HUES64 (cell line): ENCODE measurements around the gene TAS2R60. TPM values are rescaled to one million over a fixed set of nuclear protein-coding genes. Genes with fewer than 3 reads are reported as not detected.

Experiments
- H3K27ac ChIP-seq: 2 replicates; pipeline ENCODE4 v1.7.0; 2013; ENCODE audit warnings: low read depth, low read length, inconsistent platforms
- H3K27me3 ChIP-seq: 2 replicates; pipeline ENCODE4 v1.6.1; 2013; ENCODE audit warnings: mild to moderate bottlenecking, low read length; ENCODE audit not compliant: insufficient read depth
- H3K36me3 ChIP-seq: 2 replicates; pipeline ENCODE4 v1.6.1; 2013; ENCODE audit warnings: mild to moderate bottlenecking, low read length; ENCODE audit not compliant: insufficient read depth
- H3K4me1 ChIP-seq: 2 replicates; pipeline ENCODE4 v1.6.1; 2013; ENCODE audit warnings: mild to moderate bottlenecking, low read length, moderate library complexity; ENCODE audit not compliant: insufficient read depth
- H3K4me3 ChIP-seq: 2 replicates; pipeline ENCODE4 v1.5.1; 2013; ENCODE audit warnings: mild to moderate bottlenecking, low read length, moderate library complexity
- H3K9ac ChIP-seq: 2 replicates; pipeline ENCODE4 v1.6.1; 2013; ENCODE audit warnings: mild to moderate bottlenecking, low read depth, low read length
- H3K9me3 ChIP-seq: 2 replicates; pipeline ENCODE4 v1.6.1; 2013; ENCODE audit warnings: low read depth, low read length; ENCODE audit not compliant: insufficient read depth
- WGBS: fragments of 150-250, 120-280 bp; methylation state at CpG from one replicate; pipeline ENCODE4 v1.1.7; 2013; ENCODE audit warnings: missing lambda C conversion rate; 5-methylcytosine and 5-hydroxymethylcytosine counted together
- polyA plus RNA-seq, 2 experiments: library from polyadenylated mRNA; stranded (reverse); fragments of 50-300 nt; gene quantifications; one replicate each; pipeline ENCODE4 v1.2.3, GENCODE V29; 2013

Gene TAS2R60, protein sequence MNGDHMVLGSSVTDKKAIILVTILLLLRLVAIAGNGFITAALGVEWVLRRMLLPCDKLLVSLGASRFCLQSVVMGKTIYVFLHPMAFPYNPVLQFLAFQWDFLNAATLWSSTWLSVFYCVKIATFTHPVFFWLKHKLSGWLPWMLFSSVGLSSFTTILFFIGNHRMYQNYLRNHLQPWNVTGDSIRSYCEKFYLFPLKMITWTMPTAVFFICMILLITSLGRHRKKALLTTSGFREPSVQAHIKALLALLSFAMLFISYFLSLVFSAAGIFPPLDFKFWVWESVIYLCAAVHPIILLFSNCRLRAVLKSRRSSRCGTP
- not detected for polyA plus RNA-seq (2013, experiment 1 of 2)
- polyA plus RNA-seq (2013, experiment 2 of 2): not detected

DNA sequence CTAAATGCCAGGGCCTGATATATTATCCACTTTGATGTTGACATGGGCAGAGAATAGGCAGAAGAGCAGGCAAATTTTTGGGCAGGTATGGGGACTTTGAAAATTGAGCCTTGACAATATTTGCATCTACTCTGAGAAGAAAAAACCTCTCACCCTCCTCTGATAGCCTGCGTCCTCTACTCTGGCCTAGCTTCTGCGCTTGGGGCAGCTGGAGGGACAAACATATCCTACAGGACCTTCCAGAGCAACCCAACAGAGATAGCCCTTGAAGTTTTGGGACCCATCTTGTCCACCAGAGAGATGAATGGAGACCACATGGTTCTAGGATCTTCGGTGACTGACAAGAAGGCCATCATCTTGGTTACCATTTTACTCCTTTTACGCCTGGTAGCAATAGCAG, at the start of gene TAS2R60:
Gene TAS2R60, plus strand, starts transcription at position 301 of the 400 bp plus-strand sequence. Its CDS starts 0 bp downstream, at position 301.
- Histone ChIP-seq H3K9ac (no peak within 1 kb of the TSS), H3K27me3 (no peaks in the 10 kb centered on the region), H3K4me1 (peaks cover 17% of the 10 kb centered on the region; the same call in 1 of the 2 replicates), H3K36me3 (no peaks in the 10 kb centered on the region), H3K4me3 (no peak within 1 kb of the TSS), H3K27ac (no peak within 1 kb of the TSS), H3K9me3 (no peaks in the 10 kb centered on the region)
- WGBS: 83% methylated on average over 4 of the region's 4 CpGs

GRCh38 chr7:143394068-143394467, 49.2 kb upstream of the TAS2R60 start:
- no peaks in the 10 kb centered on the region for H3K4me1 ChIP-seq
- 98% methylated on average over 6 of the region's 6 CpGs for WGBS
- no peaks in the 10 kb centered on the region for H3K27me3 ChIP-seq
- no peak overlapping the region for H3K4me3 ChIP-seq
- no peak overlapping the region for H3K9ac ChIP-seq
- no peak overlapping the region for H3K27ac ChIP-seq
- H3K36me3 ChIP-seq: peaks cover 97% of the 10 kb centered on the region
- no peaks in the 10 kb centered on the region for H3K9me3 ChIP-seq

GRCh38 chr7:143394777-143395176, 48.5 kb upstream of the TAS2R60 start:
- 84% methylated on average over 6 of the region's 6 CpGs for WGBS
- no peaks in the 10 kb centered on the region for H3K27me3 ChIP-seq
- H3K9me3 ChIP-seq: no peaks in the 10 kb centered on the region
- H3K9ac ChIP-seq: no peak overlapping the region
- peaks cover 97% of the 10 kb centered on the region for H3K36me3 ChIP-seq
- no peak overlapping the region for H3K4me3 ChIP-seq
- no peaks in the 10 kb centered on the region for H3K4me1 ChIP-seq
- no peak overlapping the region for H3K27ac ChIP-seq

DNA sequence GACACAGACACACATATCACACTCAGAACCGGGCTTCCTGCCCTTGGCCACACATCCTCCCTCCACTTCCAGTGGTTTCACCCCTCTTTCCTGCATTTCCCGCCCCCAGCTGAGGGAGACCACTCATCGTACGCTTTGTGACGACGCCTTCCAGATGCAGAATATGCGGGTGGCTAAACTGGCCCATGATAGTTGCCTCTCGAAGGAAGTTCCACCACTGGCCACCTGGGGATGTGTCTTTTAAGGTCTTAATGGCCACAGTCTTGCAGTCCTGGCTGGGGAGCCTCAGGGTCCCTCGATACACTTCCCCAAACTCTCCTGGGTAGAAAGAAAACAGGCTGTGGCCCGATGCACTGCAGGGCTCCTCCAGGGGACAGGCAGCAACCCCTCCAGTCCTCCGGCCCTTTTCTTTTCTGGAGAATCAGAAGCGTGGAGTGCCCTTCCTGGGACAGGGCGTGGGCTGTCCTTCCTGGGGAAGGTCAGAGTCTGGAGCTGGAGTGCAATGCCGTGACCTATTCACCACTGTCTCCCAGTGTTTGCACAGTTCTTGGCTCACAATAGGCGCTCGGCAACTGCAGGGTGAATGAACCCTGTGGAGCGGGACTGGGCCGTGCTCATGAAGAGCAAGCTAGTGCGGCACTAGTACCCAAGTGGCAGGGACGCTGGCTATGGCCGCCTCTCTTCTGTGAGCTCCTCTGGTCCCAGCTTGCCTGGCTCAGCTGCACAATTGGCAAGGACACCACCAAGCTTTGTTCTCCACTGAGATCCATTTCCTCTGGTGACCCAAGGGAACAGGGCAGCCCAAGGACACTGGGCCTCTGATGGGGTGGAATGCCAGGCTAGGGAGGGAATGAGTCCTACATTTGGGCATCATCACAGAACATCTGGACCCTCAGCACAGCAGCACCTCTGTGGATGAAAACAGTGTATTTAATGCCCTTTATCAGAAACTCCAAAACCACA, 47.8 kb upstream of the TAS2R60 start:
- 87% methylated on average over 21 of the region's 21 CpGs for WGBS
- no peaks in the 10 kb centered on the region for H3K27me3 ChIP-seq
- H3K9me3 ChIP-seq: no peaks in the 10 kb centered on the region
- H3K9ac ChIP-seq: no peak overlapping the region
- H3K27ac ChIP-seq: peak overlapping the region; percentile 25; the same call in 1 of the 2 replicates
- H3K4me3 ChIP-seq: no peak overlapping the region
- no peaks in the 10 kb centered on the region for H3K4me1 ChIP-seq
- peaks cover 97% of the 10 kb centered on the region for H3K36me3 ChIP-seq

DNA sequence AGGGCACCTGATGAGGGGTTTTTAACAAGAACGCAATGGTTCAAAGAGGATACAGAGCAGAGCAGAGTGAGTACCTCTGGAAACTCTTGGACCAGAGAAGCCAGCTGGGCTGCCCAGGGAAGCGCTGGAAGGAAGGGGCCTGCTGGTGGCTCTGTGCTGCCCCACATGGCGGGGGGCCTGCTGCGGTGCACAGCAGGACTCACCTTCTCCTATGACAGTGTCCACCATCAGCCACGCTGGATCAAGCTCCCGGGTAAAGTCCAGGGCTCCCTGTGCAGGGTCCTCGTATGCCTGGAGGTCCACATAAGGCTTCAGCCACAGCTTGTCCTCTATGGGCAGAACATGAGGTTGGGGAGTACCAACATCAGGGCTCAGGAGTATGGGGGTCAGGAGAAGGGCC, 47.1 kb upstream of the TAS2R60 start:
- no peak overlapping the region for H3K9ac ChIP-seq
- no peaks in the 10 kb centered on the region for H3K9me3 ChIP-seq
- no peaks in the 10 kb centered on the region for H3K4me1 ChIP-seq
- H3K27ac ChIP-seq: no peak overlapping the region
- no peak overlapping the region for H3K4me3 ChIP-seq
- H3K27me3 ChIP-seq: no peaks in the 10 kb centered on the region
- WGBS: 81% methylated on average over 7 of the region's 7 CpGs
- peaks cover 97% of the 10 kb centered on the region for H3K36me3 ChIP-seq

DNA sequence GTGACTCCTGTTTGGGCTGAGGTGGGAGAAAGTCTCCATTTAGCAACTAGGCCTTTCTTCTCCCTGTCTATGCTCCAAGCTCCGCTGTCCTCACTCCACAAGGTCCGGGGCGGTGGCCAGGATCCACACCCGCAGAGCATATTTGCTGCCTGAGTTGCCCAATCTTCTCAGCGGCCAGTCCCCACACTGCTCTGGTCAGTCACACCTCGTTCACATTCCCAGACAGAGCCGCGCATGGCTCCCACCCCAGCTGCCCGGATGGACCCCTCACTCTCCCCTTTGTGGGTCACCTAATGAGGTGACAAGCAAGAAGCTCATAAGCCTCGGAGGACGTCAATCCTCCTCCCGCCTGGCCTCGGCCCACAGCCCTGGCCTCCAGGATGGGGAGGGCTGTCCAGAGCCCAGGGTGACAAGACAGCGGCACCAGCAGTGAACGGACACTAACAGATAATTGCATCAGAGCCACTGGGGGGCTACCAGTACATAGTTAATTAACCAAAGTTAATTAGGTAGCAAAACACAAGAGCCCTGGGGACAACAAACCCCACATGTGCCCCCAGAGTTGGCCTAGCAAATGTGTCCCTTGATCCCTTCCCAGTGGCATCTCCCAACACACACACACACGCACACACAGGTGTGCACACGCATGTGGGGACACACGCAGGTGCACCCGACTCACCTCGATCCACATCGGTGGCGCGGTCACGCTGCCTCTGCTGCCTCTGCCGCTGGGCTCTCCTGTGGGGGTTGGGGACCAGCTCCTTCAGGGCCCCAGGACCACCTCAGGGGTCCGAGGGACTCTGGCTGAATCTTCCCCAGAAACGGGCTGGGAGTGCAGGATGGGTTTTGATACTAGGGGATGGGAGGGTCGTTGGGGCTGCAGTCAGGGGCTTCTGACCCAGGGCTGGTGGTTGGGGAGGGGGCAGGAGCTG, 46.4 kb upstream of the TAS2R60 start:
- 92% methylated on average over 28 of the region's 28 CpGs for WGBS
- Histone ChIP-seq H3K36me3 (peaks cover 97% of the 10 kb centered on the region), H3K4me1 (no peaks in the 10 kb centered on the region), H3K9me3 (no peaks in the 10 kb centered on the region), H3K9ac (no peak overlapping the region), H3K27me3 (no peaks in the 10 kb centered on the region), H3K4me3 (no peak overlapping the region), H3K27ac (no peak overlapping the region)

DNA sequence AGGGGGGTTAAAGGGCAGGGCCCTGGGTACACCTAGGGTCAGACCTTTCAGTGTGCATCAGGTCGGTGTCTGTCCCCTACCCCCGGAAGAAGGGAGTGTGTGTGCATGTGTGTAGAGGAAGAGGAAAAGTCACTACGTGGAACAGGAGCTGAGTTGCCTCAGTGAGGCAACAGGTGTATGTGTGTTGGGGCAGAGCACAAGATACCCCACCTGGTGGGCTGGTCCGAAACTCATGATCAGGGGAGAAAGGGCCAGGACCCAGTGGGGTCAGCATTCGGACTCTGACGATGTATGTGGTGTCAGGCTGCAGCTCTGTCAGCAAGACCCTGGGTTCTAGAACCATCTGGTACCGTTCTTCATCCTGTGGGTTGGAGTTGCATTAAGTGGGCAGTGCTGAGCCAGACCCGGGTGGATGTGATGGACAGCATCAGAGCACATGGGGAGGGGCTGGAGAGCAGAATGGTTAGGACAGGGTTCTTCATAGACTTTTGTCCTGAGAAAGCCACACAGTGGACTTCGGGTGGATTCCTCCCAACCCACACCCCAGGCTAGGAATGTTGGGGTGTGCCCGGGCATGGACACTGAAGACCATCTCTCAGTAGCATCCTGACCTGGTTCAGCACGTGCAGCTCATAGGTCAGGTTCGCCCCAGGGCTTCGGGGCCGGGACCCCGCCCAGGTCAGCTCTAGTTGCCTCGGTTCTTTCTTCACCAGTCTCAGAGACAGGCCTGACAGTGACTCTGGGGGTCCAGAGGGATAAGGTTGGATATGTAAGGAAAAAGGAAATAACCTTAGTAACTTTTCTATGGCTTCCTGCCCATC, 45.3 kb upstream of the TAS2R60 start:
- no peaks in the 10 kb centered on the region for H3K9me3 ChIP-seq
- H3K27ac ChIP-seq: no peak overlapping the region
- no peak overlapping the region for H3K4me3 ChIP-seq
- no peaks in the 10 kb centered on the region for H3K27me3 ChIP-seq
- H3K4me1 ChIP-seq: no peaks in the 10 kb centered on the region
- WGBS: 95% methylated on average over 16 of the region's 16 CpGs
- no peak overlapping the region for H3K9ac ChIP-seq
- H3K36me3 ChIP-seq: peaks cover 99% of the 10 kb centered on the region

GRCh38 chr7:143398616-143399015, 44.6 kb upstream of the TAS2R60 start:
- WGBS: 95% methylated on average over 13 of the region's 14 CpGs
- H3K36me3 ChIP-seq: peaks cover 93% of the 10 kb centered on the region
- H3K4me3 ChIP-seq: no peak overlapping the region
- no peaks in the 10 kb centered on the region for H3K4me1 ChIP-seq
- H3K9me3 ChIP-seq: no peaks in the 10 kb centered on the region
- H3K27ac ChIP-seq: no peak overlapping the region
- no peak overlapping the region for H3K9ac ChIP-seq
- H3K27me3 ChIP-seq: no peaks in the 10 kb centered on the region

- no peak overlapping the region for H3K27ac ChIP-seq
- no peak overlapping the region for H3K4me3 ChIP-seq
- H3K9ac ChIP-seq: no peak overlapping the region
- H3K9me3 ChIP-seq: no peaks in the 10 kb centered on the region
- 93% methylated on average over 8 of the region's 8 CpGs for WGBS
- H3K27me3 ChIP-seq: no peaks in the 10 kb centered on the region
- H3K4me1 ChIP-seq: 0 out of 2 replicates have a peak, but pooled peaks cover 3% of the 10 kb centered on the region
- H3K36me3 ChIP-seq: peaks cover 91% of the 10 kb centered on the region
Observed at GRCh38 chr7:143399151-143399550, 44.1 kb upstream of the TAS2R60 start.

GRCh38 chr7:143399642-143400041, 43.6 kb upstream of the TAS2R60 start:
- no peak overlapping the region for H3K9ac ChIP-seq
- H3K27me3 ChIP-seq: no peaks in the 10 kb centered on the region
- peaks cover 90% of the 10 kb centered on the region for H3K36me3 ChIP-seq
- WGBS: 95% methylated on average over 20 of the region's 20 CpGs
- 0 out of 2 replicates have a peak, but pooled peaks cover 3% of the 10 kb centered on the region for H3K4me1 ChIP-seq
- H3K4me3 ChIP-seq: no peak overlapping the region
- no peaks in the 10 kb centered on the region for H3K9me3 ChIP-seq
- no peak overlapping the region for H3K27ac ChIP-seq
